Activated T-cell treated with anti-CD3 and anti-CD28 coated beads, Interleukin-2, amount 50 U/mL, for 24 hours (primary cell): ENCODE measurements around the gene RNF166.

Source experiments
- DNase-seq: peaks from one replicate; pipeline ENCODE4 v3.0.0-alpha.2; 2020
- H3K27ac Mint-ChIP-seq: 2 replicates; pipeline ENCODE4 v1.8.0; 2020; ENCODE audit warnings: mild to moderate bottlenecking, mixed read lengths
- H3K27me3 Mint-ChIP-seq: 2 replicates; pipeline ENCODE4 v1.8.0; 2020; ENCODE audit warnings: mixed read lengths
- H3K36me3 Mint-ChIP-seq: 2 replicates; pipeline ENCODE4 v1.8.0; 2020; ENCODE audit warnings: low read depth, mixed read lengths
- H3K4me1 Mint-ChIP-seq: 2 replicates; pipeline ENCODE4 v1.8.0; 2020; ENCODE audit warnings: low read depth, mixed read lengths
- H3K4me3 Mint-ChIP-seq: 2 replicates; pipeline ENCODE4 v1.8.0; 2020; ENCODE audit warnings: mild to moderate bottlenecking, moderate library complexity, mixed read lengths
- H3K9me3 Mint-ChIP-seq: 2 replicates; pipeline ENCODE4 v1.8.0; 2020; ENCODE audit warnings: mixed read lengths

RNF166 gene

GRCh38 chr16:88649195-88649923 is 56.8 kb downstream of the RNF166 start:
- Mint-ChIP-seq H3K4me1 (peaks cover 25% of the 10 kb centered on the region), H3K27me3 (no peaks in the 10 kb centered on the region)

GRCh38 chr16:88647178-88648070 is 58.8 kb downstream of the RNF166 start:
- DNase-seq = no peak
- Mint-ChIP-seq H3K4me3 (no peak overlapping the region), H3K27me3 (no peaks in the 10 kb centered on the region), H3K4me1 (peaks cover 29% of the 10 kb centered on the region), H3K36me3 (peaks cover 43% of the 10 kb centered on the region), H3K9me3 (no peaks in the 10 kb centered on the region), H3K27ac (no peak overlapping the region)

More at GRCh38 chr16:88649195-88649923, 56.8 kb downstream of the RNF166 start:
- Mint-ChIP-seq H3K9me3 (no peaks in the 10 kb centered on the region), H3K27ac (peak overlapping the region; percentile 85), H3K4me3 (peak overlapping the region; percentile 88), H3K36me3 (peaks cover 43% of the 10 kb centered on the region)
- DNase-seq = no peak
